HG03025 (cell line): ENCODE results near the gene RADIL.

Source experiments
- ATAC-seq: cut with Tn5 transposase; IDR thresholded peaks from one replicate; pipeline ENCODE4 v1.9.1; 2021; ENCODE audit warnings: mild to moderate bottlenecking, moderate library complexity; ENCODE audit not compliant: unreplicated experiment, low FRiP score

Gene RADIL

DNA sequence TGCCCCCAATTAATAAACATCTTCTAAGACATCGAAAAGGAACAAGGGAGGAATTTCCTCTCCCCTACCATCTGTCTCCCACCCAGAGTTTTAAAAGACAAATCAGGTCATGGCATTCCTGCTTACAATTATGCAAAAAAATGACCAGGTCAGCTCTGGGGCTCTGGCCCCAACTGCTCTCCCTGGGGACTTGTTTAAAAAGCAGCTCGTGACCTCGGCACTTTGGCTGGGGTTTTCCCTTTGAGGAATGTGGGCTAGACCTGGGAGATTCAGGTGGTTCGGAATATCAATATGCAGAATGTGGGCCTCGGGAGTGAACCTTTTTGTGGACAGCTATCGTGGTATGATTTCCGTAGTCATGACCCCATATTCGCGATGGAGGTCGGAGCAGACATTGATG lies 648 bp upstream of the RADIL start:
- ATAC-seq = no peak

DNA sequence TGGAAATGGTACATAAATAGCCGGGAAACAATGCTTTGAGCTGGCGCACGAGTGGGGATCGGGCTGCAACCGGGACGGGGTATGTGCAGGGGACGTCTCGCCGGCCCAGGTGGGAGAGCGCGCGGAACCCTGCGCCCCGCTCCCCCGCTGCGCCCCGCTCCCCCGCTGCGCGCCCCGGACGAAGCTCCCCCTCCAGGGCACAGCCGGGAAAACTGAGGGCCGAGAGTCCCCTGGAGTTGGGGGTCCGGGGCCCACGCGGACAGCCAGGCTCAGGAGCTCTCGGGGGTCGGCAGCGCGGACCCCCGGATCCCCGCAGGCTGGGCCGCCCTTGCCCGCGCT lies 514 bp downstream of the RADIL start:
- ATAC-seq = no peak

DNA sequence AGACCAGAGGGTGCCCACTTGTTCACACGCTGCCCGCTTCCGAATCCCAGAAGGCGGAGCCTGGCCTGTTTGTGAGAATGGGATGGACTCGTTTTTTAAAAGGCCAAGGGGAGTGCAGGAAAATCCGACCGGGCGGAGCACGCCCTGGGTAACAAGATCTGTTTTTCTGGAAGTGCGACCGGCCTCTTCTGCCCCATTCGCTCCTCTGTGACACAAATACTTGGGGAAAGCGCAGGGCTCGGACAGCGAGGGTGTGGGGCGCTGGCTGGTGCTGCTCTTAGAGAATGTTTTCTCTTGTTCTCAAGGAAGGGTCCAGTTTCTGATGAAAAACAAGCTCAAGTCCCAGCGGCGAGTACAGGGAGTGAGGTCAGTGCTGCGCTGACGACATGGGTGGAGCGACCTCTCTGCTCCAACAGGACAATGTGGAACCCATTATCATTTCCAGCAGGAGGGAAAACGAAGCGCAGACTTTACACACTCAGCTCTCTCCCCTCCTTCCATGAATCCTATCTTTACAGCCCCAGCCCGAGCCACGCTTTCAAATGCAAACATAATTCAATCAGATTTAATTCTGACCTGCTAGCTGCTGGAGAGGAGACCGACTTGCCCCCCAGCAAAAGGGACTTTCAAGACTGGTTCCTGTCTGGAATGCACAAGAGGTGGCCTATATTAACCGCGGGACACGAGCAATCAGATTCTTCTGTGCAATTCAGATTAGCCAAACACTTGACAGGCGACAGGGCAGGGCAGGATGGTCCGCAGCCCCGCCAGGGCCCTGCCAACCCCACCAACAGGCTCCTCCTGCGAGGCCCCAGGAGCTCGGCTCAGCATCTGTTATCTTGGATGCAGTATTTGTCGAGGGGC lies 1.1 kb downstream of the RADIL start:
- ATAC-seq = no peak

DNA sequence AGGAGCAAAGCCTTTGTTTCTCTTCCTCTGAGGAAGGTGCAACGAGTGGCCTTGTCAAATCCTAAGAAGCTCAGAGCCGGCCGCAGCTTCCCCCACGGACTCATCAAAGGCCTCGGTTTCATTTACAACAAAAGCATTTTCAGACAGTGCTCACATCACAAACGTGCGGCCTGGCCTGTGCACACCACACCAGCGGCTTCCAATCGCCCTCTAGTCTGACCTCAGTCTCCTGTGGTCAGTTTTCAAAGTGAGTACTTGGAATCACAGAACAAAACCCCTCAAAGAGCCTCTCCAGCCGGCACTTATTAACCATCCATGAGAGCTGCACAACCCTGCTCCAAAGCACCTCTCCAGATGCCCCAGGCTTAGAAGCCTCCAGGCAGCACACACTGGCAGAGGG lies 3.3 kb downstream of the RADIL start:
- ATAC-seq = no peak

DNA sequence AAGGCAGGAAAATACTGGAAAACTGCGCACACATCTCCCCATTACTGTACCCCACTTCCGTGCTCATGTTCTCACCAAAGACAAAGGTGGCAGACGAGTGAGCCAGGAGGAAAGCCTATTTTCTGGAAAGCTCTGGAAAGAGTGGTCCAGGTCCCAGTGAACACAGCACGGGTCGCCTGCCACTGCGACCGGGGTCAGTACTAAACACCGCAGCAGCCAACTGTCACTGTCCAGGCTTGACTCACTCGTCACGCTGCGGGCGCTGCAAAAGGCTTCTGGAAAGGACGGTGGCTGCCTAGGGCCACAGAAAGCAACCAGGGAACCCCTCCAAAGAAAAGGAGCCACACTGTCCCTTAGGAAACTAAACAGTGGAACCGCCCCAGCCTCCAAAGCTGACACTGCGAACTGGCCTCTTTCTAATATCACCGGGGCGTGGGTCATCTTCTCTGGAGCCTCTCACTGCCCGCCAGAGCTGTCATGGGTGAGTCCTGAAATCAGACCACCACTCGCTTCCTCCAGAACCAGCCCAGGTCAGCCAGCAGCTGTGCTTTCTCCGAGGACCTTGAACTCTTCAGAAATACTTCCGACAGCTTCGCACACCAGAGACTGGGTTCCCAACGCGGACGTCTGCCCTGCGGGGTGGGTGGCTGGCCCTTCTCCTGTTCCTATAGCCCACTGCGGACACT lies 4.0 kb downstream of the RADIL start:
- ATAC-seq = no peak

DNA sequence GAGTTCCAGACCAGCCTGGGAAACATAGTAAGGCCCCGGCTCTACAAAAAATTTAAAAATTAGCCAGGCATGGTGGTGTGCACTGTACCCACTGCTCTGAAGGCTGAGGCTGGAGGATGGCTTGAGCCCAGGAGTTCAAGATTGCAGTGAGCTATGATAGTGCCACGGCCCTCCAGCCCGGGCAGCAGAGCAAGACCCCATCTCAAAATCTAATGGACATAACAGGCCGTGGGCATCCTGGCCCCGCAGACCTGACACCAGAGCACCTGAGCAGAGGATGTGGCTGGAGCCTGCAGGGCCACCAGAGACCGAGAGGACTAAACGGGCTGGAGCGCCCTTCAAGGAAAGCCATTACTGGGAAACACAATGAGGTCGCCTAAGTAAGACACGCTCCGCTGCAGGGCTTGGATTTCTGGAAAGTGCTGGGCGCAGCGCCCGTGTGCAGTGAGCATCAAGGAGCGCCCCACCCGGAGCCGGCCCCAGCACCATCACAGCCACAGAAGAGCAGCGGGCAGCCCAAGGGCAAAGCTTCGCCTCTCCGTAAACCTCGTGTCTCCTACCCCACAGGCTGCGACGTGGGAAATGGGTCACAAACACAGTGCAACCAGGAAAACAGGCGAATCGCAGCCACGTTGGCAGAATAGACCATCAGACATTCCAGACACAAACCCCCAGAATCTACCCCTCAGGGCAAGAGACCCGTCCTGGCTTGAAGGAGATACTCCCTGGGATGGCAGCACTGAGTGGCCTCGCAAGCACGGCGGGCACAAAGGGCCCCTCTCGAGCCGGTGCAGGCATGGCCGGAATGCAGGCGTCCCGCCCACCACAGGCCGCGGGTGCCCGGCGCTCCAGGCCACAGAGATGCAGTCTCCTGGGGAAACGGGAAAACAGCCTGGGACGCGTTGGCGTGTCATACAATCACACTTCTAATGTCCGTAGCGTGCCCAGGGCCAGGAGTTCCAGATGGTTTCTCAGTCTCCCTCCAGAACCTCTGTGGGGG lies 4.9 kb downstream of the RADIL start:
- no peak for ATAC-seq

DNA sequence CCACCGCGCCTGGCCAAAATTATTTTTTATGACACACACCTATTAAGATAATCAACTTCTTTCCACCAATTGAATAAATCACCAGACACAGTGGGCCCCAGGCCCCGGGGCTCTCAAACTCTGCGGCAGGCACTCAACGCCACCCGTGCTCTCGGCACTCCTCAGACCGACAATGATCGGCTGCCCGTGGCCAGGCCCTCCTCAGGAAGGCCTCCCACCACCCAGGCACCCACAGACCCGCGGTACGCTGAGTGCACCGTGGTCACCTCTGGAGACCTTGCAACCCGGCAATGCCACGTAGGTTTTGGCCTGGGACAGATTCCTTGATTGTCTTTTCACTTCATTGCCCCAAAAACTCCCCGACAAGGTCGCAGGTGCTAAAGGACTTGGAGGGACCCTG lies 6.9 kb downstream of the RADIL start:
- no peak for ATAC-seq

DNA sequence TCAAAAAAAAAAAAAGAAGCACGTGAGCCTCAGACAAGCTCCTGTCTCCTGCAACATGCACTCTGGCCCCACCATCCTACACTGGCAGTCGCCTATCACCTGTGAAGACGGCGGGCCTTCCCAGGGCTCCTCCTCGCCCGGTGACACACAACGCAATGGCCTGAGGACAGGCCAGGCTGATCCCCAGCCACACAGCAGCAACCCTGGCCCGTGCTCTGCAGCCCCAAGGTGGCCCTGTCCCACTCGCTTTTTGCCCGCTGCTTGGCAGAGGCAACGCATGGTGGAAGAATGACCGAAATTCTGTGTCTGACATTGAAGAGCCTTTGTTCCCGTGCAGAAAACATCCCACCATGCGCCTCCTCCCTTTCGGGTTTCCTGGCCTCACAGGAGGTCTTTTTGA lies 8.1 kb downstream of the RADIL start:
- no peak for ATAC-seq

DNA sequence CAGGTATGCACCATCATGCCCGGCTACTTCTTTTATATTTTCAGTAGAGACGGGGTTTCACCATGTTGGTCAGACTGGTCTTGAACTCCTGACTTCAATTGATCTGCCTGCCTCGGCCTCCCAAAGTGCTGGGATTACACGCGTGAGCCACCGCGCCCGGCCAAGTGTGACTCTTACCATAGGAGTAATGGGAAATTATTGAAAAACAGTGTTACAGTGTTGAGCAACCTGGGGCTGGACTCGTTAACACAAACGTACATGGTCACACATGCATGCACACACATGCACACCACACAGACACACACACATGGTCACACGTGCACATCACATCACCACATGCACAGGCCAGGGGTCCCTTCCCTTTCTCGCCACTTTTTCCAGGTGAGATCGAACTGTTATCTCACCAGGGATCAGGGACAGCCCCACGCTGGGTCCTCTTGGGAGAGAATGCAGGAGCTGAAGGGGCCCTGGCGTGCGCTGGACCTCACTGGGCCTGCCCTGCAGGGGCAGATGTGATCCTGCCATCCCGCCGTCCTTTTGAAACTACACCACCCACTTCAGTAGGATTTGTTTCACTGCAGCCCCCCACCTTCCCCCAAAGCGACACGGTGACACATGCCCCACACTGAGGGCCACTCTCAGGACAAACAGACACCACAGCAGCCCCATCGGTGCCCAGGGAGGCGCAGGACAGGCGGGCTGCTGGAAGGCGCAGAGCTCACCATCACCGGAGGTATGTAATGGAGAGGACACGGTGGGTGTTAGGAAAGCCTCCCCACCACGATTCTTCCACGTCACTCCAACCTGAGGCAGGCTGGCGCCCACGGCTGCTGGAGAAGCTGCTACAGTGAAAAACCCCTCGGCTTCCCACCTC lies 10.2 kb downstream of the RADIL start:
- no peak for ATAC-seq

DNA sequence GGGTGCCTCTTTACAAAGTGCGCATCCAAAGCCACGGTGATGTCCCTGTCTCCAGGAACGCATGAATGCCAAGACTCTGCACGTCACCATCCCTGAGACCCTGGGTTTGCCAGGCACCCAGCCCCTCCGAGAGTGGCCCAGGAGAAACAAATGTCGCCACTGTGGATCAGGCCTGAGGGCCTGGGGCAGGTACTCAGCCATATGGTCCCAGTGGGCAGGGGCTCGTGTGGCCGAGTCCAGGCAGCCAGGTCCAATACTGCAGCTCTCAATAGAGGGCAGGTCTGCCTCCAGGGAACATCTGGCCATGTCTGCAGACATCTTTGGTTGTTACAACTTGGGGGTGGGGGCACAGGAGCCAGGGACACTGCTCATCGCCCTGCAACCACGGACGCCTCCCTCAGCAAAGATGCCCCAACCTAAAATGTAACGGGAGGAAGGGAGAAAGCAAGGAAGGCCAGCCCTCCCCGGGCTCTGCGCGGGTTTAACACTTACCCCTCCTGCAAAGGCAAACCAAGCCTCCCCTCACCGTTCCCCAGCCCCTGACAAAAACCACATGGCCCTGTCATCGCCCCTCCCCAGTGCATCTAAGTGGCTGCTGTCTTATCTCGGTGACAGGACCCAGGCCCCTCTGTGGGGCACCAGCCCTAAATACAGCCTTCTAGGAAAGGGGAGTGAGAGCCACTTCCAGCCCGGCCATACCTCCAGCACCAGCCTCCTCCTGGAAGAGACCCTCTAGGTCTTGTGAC lies 11.4 kb downstream of the RADIL start:
- ATAC-seq = no peak

DNA sequence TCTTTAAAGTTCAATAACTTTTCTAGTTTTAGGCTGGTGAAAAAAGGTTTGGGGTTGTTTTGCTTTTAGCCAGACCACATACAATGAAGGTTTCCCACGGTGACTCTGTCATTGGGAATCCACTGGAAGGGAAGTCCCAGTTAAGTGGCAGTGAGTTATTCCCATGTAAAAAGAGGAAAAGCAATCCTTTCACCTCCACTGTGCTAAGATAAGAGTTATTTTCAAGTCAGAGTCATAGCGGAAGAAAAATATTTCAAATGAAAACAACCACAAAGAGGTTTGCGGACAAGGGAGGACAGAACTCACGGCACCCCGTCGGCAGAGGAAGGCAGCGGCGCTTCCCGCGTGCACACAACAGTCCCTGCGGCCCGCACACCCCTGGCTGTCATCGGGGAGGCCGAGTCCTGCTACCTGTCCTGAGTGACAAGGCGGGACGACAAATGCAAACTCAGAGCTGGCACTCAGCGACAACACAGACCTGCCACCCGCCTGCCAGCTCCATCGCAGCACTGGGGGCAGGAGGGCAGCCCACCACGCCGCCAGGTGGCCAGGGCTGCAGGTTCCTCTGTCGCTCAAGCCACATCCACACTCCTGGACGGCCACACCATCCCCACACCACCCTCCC lies 12.3 kb downstream of the RADIL start:
- ATAC-seq = no peak

DNA sequence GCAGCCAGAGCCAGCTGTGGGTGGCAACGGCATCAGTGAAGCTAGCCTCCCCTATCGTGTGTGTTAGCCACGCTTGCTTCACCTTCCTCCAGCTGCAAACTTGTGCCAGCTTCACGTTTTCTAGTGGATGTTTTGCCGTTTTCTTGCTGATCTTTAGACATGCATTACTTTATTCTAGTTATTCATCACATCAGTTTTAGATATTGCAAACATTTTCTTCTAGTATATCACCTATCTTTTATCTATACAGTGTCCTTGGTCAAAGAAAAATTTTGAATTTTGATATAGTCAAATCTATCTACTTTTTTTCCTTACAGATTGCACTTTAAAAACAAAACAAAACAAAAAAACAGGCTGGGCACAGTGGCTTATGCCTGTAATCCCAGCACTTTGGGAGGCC lies 15.0 kb downstream of the RADIL start:
- no peak for ATAC-seq

DNA sequence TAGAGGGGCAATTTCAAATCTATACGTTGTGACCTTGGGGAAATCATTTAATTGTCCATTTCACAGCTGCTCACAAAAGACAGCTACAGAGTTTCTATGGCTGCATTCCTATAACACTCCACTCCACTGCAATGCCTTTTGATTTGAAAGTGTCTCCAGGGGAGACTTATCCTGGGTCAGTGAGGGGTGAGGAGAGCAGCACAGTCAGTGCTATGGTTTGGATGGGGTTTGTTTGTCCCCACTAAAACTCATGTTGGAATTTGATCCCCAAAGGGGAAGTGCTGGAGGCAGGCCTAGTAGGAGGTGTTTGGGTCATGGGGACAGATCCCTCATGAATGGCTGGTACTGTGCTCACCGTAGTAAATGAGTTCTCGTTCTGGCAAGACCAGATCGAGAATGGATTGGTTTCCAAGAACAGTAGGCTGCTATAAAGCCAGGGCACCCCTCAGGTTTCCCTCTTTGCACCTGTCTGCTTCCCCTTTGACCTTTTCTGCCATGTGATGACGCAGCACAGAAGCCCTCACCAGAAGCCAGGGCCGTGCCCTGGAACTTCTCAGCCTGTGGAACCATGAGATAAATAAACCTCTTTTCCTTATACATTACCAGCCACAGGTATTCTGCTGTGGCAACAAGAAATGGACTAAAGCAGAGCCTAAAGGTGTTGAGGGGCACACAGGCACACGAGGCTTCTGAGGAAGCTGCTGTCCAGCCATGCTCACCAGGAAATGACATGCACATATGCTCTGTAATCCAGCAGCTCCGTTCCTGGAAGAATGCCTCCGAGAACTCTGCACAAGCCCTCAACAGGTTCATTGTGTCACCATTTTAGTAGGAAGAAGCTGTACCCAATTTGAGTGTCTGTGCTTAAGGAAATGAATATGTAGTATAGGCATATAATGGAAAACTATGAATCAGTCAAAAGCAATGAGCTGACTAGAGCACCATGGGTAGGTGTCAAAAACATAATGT lies 16.7 kb downstream of the RADIL start:
- ATAC-seq = no peak

DNA sequence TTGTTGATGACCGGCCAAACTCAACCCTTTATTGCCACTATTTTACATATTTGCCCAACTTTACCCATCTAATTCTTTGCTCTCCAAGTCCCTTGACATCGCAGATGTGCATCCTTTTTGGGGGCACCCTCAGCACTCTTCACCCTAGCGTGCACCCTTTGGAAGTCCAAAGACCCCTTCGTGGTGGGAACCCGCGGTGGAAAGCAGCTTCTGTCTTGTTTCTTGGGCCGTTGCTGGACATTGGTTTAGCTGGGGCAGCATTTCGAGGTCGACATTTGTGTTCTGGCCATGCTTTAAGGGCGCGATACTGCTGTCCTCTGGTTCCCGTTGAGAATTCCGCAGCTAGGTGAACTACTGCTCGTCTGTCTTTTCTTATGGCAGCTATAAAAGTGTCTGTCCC lies 21.4 kb downstream of the RADIL start:
- no peak for ATAC-seq

DNA sequence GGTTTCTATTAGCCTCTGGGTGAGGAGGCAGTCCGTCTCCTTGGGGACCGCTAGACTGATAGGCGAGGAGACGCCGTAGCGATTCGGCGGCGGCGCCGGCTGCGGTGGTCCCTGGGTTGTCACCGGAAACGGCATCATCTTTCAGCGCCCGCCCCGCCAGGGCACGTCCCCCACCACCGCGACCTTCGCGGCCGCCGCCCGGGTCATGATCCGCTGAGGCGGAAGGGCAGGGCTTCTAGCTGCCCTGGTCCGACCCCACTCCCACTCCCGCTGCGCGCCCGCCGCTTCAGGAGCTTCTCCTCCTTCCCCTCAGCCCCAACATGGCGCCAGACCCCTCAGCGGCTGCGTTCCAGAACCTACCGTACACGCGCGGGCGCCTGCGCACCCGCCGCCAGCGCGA lies 21.8 kb downstream of the RADIL start, which contains the start of gene PAPOLB:
TSS of gene PAPOLB (minus strand) at position 358 of the 400 bp plus-strand sequence. CDS start at position 138, 220 bp downstream.
- ATAC-seq = no peak

DNA sequence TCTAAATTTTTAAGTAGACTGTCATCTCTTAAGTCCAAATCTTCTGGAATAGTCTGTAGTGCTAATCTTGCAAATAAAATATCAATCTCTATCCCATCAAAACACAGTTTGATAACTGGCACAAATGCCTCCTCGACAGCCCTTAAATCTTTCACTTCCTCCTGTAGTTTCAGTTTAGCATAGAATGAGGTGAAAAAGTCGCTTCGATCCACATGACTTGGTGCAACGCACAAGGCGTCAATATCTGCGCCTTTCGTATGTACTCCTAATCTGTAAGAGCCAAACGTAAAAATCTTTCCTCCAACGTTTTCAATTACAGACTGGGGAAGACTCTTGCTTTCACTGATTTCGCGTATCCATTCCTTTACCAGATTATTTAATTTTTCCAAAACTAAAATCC lies 22.3 kb downstream of the RADIL start:
- ATAC-seq = no peak

DNA sequence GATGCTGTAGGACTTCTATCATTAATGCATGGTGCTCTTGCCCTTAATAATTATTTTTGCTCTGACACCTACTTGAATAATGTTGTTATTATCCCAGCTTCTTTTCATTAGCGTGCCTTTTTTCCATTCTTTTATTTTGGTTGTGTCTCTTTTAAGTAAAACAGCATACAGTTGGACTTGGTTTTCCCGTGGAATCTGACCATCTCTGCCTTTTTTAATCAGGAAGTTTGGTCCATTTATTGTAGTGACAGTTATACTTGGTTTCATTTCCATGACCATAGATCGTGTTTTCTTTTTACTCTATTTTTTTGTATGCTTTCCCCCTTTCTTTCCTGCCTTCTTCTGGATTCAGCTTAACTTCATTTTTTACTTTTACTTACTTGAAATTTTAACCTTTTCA lies 26.3 kb downstream of the RADIL start:
- no peak for ATAC-seq
